H9 (cell line): ENCODE data around the gene SLC1A5. TPM values are rescaled to one million over a fixed set of nuclear protein-coding genes. Genes with fewer than 3 reads are reported as not detected.

Source experiments
- DNase-seq: peaks from one replicate; pipeline ENCODE4 v3.0.0-alpha.2; 2017
- H2AFZ ChIP-seq: one replicate; pipeline ENCODE4 v1.6.1; 2013; ENCODE audit warnings: mild to moderate bottlenecking, low read length, control low read depth, moderate library complexity
- H2AK5ac ChIP-seq: 2 replicates; pipeline ENCODE4 v1.6.1; 2013; ENCODE audit warnings: low read length, control low read depth, mixed read lengths; ENCODE audit not compliant: insufficient read length
- H2BK120ac ChIP-seq: one replicate; pipeline ENCODE4 v1.6.1; 2013; ENCODE audit warnings: low read depth, mild to moderate bottlenecking, low read length, control low read depth, inconsistent platforms; ENCODE audit not compliant: poor library complexity, severe bottlenecking
- H2BK12ac ChIP-seq: 2 replicates; pipeline ENCODE4 v1.6.1; 2013; ENCODE audit warnings: low read length, control low read depth, mixed read lengths, low read depth; ENCODE audit not compliant: insufficient read length
- H2BK15ac ChIP-seq: 2 replicates; pipeline ENCODE4 v1.6.1; 2013; ENCODE audit warnings: low read depth, low read length, control low read depth
- H2BK20ac ChIP-seq: one replicate; pipeline ENCODE4 v1.6.1; 2013; ENCODE audit warnings: low read depth, mild to moderate bottlenecking, low read length, control low read depth, inconsistent platforms; ENCODE audit not compliant: poor library complexity, severe bottlenecking
- H2BK5ac ChIP-seq: 2 replicates; pipeline ENCODE4 v1.6.1; 2013; ENCODE audit warnings: low read length, control low read depth, mixed read lengths; ENCODE audit not compliant: insufficient read length
- H3K14ac ChIP-seq: 2 replicates; pipeline ENCODE4 v1.6.1; 2013; ENCODE audit warnings: low read length, control low read depth; ENCODE audit not compliant: insufficient read depth
- H3K18ac ChIP-seq: 2 replicates; pipeline ENCODE4 v1.6.1; 2013; ENCODE audit warnings: low read depth, mild to moderate bottlenecking, mixed read lengths, low read length, control low read depth; ENCODE audit not compliant: insufficient read length
- H3K23ac ChIP-seq: 2 replicates; pipeline ENCODE4 v1.6.1; 2013; ENCODE audit warnings: low read length, control low read depth, mixed read lengths, low read depth; ENCODE audit not compliant: insufficient read length
- H3K23me2 ChIP-seq: 2 replicates; pipeline ENCODE4 v1.6.1; 2013; ENCODE audit warnings: low read depth, mild to moderate bottlenecking, mixed read lengths, low read length, control low read depth; ENCODE audit not compliant: insufficient read length, poor library complexity, severe bottlenecking
- H3K27ac ChIP-seq: 2 replicates; pipeline ENCODE4 v1.5.1; 2013; ENCODE audit warnings: low read length, control low read depth, mixed read lengths, low read depth; ENCODE audit not compliant: insufficient read length
- H3K27me3 ChIP-seq: 2 replicates; pipeline ENCODE4 v1.6.1; 2013; ENCODE audit warnings: low read length, control low read depth, inconsistent platforms; ENCODE audit not compliant: insufficient read depth
- H3K4ac ChIP-seq: 2 replicates; pipeline ENCODE4 v1.6.1; 2013; ENCODE audit warnings: low read depth, mild to moderate bottlenecking, control low read depth, inconsistent platforms, low read length, moderate library complexity
- H3K4me1 ChIP-seq: 2 replicates; pipeline ENCODE4 v1.6.1; 2013; ENCODE audit warnings: low read length, control low read depth, inconsistent platforms; ENCODE audit not compliant: insufficient read depth
- H3K4me2 ChIP-seq: 2 replicates; pipeline ENCODE4 v1.6.1; 2013; ENCODE audit warnings: low read length, control low read depth, mixed read lengths; ENCODE audit not compliant: insufficient read length, insufficient read depth
- H3K56ac ChIP-seq: 2 replicates; pipeline ENCODE4 v1.6.1; 2013; ENCODE audit warnings: low read depth, mild to moderate bottlenecking, mixed read lengths, low read length, control low read depth; ENCODE audit not compliant: insufficient read length
- H3K79me1 ChIP-seq: 2 replicates; pipeline ENCODE4 v1.6.1; 2013; ENCODE audit warnings: low read depth, mild to moderate bottlenecking, moderate library complexity, low read length, control low read depth, inconsistent platforms; ENCODE audit not compliant: insufficient read depth, poor library complexity, severe bottlenecking
- H3K79me2 ChIP-seq: 2 replicates; pipeline ENCODE4 v1.6.1; 2013; ENCODE audit warnings: low read length, control low read depth, inconsistent platforms; ENCODE audit not compliant: insufficient read depth
- H3K9ac ChIP-seq: 2 replicates; pipeline ENCODE4 v1.6.1; 2013; ENCODE audit warnings: low read length, control low read depth, mixed read lengths; ENCODE audit not compliant: insufficient read length; ENCODE audit errors: extremely low read depth
- H3K9me3 ChIP-seq: one replicate; pipeline ENCODE4 v1.6.1; 2013; ENCODE audit warnings: low read depth, low read length, inconsistent platforms; ENCODE audit not compliant: control insufficient read depth
- H3T11ph ChIP-seq: one replicate; pipeline ENCODE4 v1.6.1; 2013; ENCODE audit warnings: mild to moderate bottlenecking, low read length, control low read depth, inconsistent platforms
- H4K20me1 ChIP-seq: one replicate; pipeline ENCODE4 v1.6.1; 2013; ENCODE audit not compliant: control insufficient read depth, insufficient read length, insufficient read depth
- H4K5ac ChIP-seq: 2 replicates; pipeline ENCODE4 v1.6.1; 2013; ENCODE audit warnings: low read depth, mild to moderate bottlenecking, mixed read lengths, low read length, control low read depth; ENCODE audit not compliant: insufficient read length
- H4K8ac ChIP-seq: replicated peaks from 2 replicates; pipeline ENCODE4 v1.6.1; 2013; ENCODE audit warnings: low read length, control low read depth, mixed read lengths, low read depth; ENCODE audit not compliant: insufficient read length
- H4K91ac ChIP-seq: 2 replicates; pipeline ENCODE4 v1.6.1; 2013; ENCODE audit warnings: low read depth, mild to moderate bottlenecking, moderate library complexity, mixed read lengths, low read length, control low read depth; ENCODE audit not compliant: insufficient read length
- H3K27ac Mint-ChIP-seq, 3 experiments: 2 replicates in 2 of 3; 3 replicates in 1 of 3; pipeline ENCODE4 v1.8.0; 2020 to 2021; ENCODE audit warnings: mixed read lengths in 3 of 3, mild to moderate bottlenecking in 1 of 3, moderate library complexity in 1 of 3
- H3K27me3 Mint-ChIP-seq: 2 replicates; pipeline ENCODE4 v1.8.0; 2021; ENCODE audit warnings: low read depth, mild to moderate bottlenecking, moderate library complexity, mixed read lengths
- H3K36me3 Mint-ChIP-seq, 3 experiments: 2 replicates in 2 of 3; 3 replicates in 1 of 3; pipeline ENCODE4 v1.8.0; 2020 to 2021; ENCODE audit warnings: low read depth in 3 of 3, mixed read lengths in 3 of 3; ENCODE audit not compliant: insufficient read depth in 1 of 3
- H3K4me1 Mint-ChIP-seq, 2 experiments: 2 replicates each; pipeline ENCODE4 v1.8.0; 2020; ENCODE audit warnings: mixed read lengths in 2 of 2
- H3K4me3 Mint-ChIP-seq, 2 experiments: 2 replicates in 1 of 2; 3 replicates in 1 of 2; pipeline ENCODE4 v1.8.0; 2020 to 2021; ENCODE audit warnings: mild to moderate bottlenecking in 2 of 2, mixed read lengths in 2 of 2, moderate library complexity in 1 of 2
- H3K9me3 Mint-ChIP-seq, 2 experiments: 2 replicates in 1 of 2; 3 replicates in 1 of 2; pipeline ENCODE4 v1.8.0; 2020; ENCODE audit warnings: mild to moderate bottlenecking in 2 of 2, mixed read lengths in 2 of 2, moderate library complexity in 1 of 2
- CTCF ChIP-seq: fragments of 200-600 bp; sonication (generic); conservative IDR thresholded peaks from 3 replicates; pipeline ENCODE4 v1.8.0; 2021; ENCODE audit warnings: antibody characterized with exemption, mild to moderate bottlenecking
- WGBS: extraction: QIAGEN DNeasy Blood & Tissue Kit; methylation state at CpG from one replicate; pipeline ENCODE4 v1.1.7; 2013; ENCODE audit warnings: missing lambda C conversion rate, low lambda C conversion rate, mixed read lengths; ENCODE audit not compliant: insufficient read length; ENCODE audit errors: extremely low coverage; 5-methylcytosine and 5-hydroxymethylcytosine counted together
- total RNA-seq: library from RNA; stranded (reverse); gene quantifications from 2 replicates; pipeline ENCODE4 v1.2.1, GENCODE V29; 2021

The SLC1A5 gene
- total RNA-seq, 1 experiment from 2014 or later: 258 TPM

GRCh38 chr19:46748325-46749109, 39.9 kb downstream of the SLC1A5 start:
- H3K4me3 Mint-ChIP-seq: peak overlapping the region; percentile 14 to 69; a peak in 2 of 5 replicates
- Histone ChIP-seq H2BK12ac (no peak overlapping the region), H2AFZ (no peak overlapping the region), H3K4ac (no peak overlapping the region), H2BK5ac (no peak overlapping the region), H3K56ac (no peak overlapping the region), H2BK20ac (no peak overlapping the region), H3K9me3 (no peaks in the 10 kb centered on the region), H3K23me2 (peaks cover 12% of the 10 kb centered on the region), H3K18ac (no peak overlapping the region), H4K20me1 (no peaks in the 10 kb centered on the region), H2BK120ac (no peak overlapping the region), H3K79me2 (peaks cover 17% of the 10 kb centered on the region), H3K27me3 (no peaks in the 10 kb centered on the region), H2BK15ac (no peak overlapping the region), H4K91ac (no peak overlapping the region), H3T11ph (no peak overlapping the region), H3K4me1 (peaks cover 3% of the 10 kb centered on the region; the same call in 1 of the 2 replicates), H3K23ac (no peak overlapping the region), H3K79me1 (no peaks in the 10 kb centered on the region), H4K8ac (no peak overlapping the region), H2AK5ac (no peak overlapping the region), H3K27ac (no peak overlapping the region), H3K9ac (no peak overlapping the region), H4K5ac (no peak overlapping the region), H3K14ac (no peak overlapping the region), H3K4me2 (no peak overlapping the region)
- H3K27me3 Mint-ChIP-seq: no peaks in the 10 kb centered on the region; the same call in 1 of the 2 replicates
- peak; percentile 80 for TF ChIP-seq CTCF
- H3K9me3 Mint-ChIP-seq: no peaks in the 10 kb centered on the region
- H3K36me3 Mint-ChIP-seq: peaks cover 9 to 37% (median 36%) of the 10 kb centered on the region in 3 experiments
- peak; percentile 84 for DNase-seq
- H3K4me1 Mint-ChIP-seq: peaks cover 22 to 33% of the 10 kb centered on the region in 2 experiments
- peak overlapping the region; percentile 61 to 72 (median 67); a peak in 4 of 7 replicates for H3K27ac Mint-ChIP-seq
- WGBS: no CpG with 5 or more reads among the region's 21 CpGs
